Mesodermal cell (in vitro differentiated cells): Measurements from ENCODE around the gene OBP2B.

Experiments
- H3K27ac ChIP-seq: 2 replicates; pipeline ENCODE4 v1.7.0; 2013; ENCODE audit warnings: mild to moderate bottlenecking, low read depth, low read length, moderate library complexity; ENCODE audit not compliant: severe bottlenecking
- H3K36me3 ChIP-seq: 2 replicates; pipeline ENCODE4 v1.7.1; 2013; ENCODE audit warnings: mild to moderate bottlenecking, low read length, moderate library complexity; ENCODE audit not compliant: control insufficient read depth, insufficient read depth
- H3K4me1 ChIP-seq: one replicate; pipeline ENCODE4 v1.7.1; 2013; ENCODE audit warnings: mild to moderate bottlenecking, low read length; ENCODE audit not compliant: insufficient read depth, control insufficient read depth, poor library complexity, severe bottlenecking
- H3K4me3 ChIP-seq: 2 replicates; pipeline ENCODE4 v1.7.0; 2013; ENCODE audit warnings: low read length, control low read depth, mild to moderate bottlenecking; ENCODE audit not compliant: insufficient read depth, poor library complexity, severe bottlenecking; ENCODE audit errors: extremely low read depth
- H3K9me3 ChIP-seq: 2 replicates; pipeline ENCODE4 v1.7.1; 2013; ENCODE audit warnings: mild to moderate bottlenecking, low read length, moderate library complexity; ENCODE audit not compliant: control insufficient read depth
- WGBS, 2 experiments: methylation state at CpG; one replicate each; pipeline ENCODE4 v1.1.5; 2013; ENCODE audit warnings: missing lambda C conversion rate in 2 of 2; ENCODE audit not compliant: insufficient coverage in 2 of 2; 5-methylcytosine and 5-hydroxymethylcytosine counted together

The OBP2B gene

DNA sequence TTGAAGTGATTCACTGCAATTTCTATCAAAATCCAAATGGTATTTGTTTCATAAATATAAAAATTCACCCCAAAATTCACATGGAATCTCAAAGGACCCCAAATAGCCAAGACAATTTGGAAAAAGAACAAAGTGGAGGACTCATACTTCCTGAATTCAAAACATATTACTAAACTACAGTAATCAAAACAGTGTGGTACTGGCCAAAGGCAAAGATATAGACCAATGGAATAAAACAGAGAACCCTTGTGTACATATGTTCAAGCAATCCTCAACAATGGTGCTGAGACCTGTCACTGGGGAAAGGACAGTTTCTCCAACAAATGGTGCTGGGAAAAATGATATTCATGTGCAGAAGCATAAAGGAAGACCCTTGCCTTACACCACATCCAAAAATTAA is 14.0 kb downstream of the OBP2B start:
- H3K27ac ChIP-seq: no peak overlapping the region
- no peak overlapping the region for H3K4me3 ChIP-seq
- no peaks in the 10 kb centered on the region for H3K36me3 ChIP-seq
- H3K9me3 ChIP-seq: peaks cover 7% of the 10 kb centered on the region
- no peaks in the 10 kb centered on the region for H3K4me1 ChIP-seq

DNA sequence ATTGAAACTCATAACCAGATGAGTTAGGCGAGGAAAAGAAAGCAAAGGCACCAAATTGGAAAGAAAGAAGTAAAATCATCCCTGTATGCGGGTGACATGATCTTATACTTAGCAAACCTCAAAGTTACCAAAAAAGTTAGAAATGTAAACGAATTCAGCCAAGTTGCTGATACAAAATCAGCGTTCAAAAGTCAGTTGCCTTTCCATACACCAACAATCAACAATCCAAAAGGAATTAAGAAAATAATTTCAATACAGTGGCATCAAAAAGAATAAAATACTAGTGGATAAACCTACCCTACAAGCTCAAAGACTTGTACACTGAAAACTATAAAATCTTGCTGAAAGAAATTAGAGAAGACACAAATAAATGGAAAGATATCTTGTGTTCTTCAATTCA is 14.5 kb downstream of the OBP2B start:
- H3K36me3 ChIP-seq: no peaks in the 10 kb centered on the region
- WGBS, 2 experiments: 64% methylated on average over 2 of the region's 4 CpGs; no CpG with 5 or more reads in 1 of the 2 experiments
- no peak overlapping the region for H3K27ac ChIP-seq
- H3K4me3 ChIP-seq: no peak overlapping the region
- H3K4me1 ChIP-seq: no peaks in the 10 kb centered on the region
- peaks cover 7% of the 10 kb centered on the region for H3K9me3 ChIP-seq

GRCh38 chr9:133191989-133192388 is 17.1 kb downstream of the OBP2B start:
- Histone ChIP-seq H3K36me3 (no peaks in the 10 kb centered on the region), H3K4me3 (no peak overlapping the region), H3K27ac (no peak overlapping the region), H3K4me1 (no peaks in the 10 kb centered on the region), H3K9me3 (peaks cover 7% of the 10 kb centered on the region)
- WGBS, 2 experiments: 60 to 66% methylated on average over 1 to 5 of the region's 7 CpGs

GRCh38 chr9:133189826-133190225 is 19.2 kb downstream of the OBP2B start:
- no peaks in the 10 kb centered on the region for H3K9me3 ChIP-seq
- no peaks in the 10 kb centered on the region for H3K36me3 ChIP-seq
- H3K4me1 ChIP-seq: no peaks in the 10 kb centered on the region
- no peak overlapping the region for H3K4me3 ChIP-seq
- no peak overlapping the region for H3K27ac ChIP-seq
- 86 to 92% methylated on average over 8 of the region's 8 CpGs for WGBS, 2 experiments

DNA sequence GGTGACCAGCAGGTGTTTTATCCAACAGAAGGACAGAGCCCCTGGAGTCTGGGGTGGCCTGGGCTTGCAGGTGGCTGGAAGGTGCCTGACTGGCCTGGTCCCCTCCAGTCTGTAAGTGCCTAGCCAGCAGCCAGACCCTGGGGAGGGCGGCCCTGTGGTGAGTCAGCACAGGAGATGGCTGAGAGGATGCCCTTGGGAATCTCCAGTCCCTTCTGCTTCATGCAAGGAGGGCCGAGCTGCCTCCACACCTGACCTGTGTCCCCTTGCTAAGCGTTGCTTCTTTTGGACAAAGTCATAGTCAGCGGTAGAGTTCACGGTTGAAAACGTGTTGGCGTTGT is 20.2 kb downstream of the OBP2B start:
- no peaks in the 10 kb centered on the region for H3K4me1 ChIP-seq
- no peak overlapping the region for H3K27ac ChIP-seq
- 84 to 89% methylated on average over 7 of the region's 7 CpGs for WGBS, 2 experiments
- H3K9me3 ChIP-seq: no peaks in the 10 kb centered on the region
- no peak overlapping the region for H3K4me3 ChIP-seq
- no peaks in the 10 kb centered on the region for H3K36me3 ChIP-seq

DNA sequence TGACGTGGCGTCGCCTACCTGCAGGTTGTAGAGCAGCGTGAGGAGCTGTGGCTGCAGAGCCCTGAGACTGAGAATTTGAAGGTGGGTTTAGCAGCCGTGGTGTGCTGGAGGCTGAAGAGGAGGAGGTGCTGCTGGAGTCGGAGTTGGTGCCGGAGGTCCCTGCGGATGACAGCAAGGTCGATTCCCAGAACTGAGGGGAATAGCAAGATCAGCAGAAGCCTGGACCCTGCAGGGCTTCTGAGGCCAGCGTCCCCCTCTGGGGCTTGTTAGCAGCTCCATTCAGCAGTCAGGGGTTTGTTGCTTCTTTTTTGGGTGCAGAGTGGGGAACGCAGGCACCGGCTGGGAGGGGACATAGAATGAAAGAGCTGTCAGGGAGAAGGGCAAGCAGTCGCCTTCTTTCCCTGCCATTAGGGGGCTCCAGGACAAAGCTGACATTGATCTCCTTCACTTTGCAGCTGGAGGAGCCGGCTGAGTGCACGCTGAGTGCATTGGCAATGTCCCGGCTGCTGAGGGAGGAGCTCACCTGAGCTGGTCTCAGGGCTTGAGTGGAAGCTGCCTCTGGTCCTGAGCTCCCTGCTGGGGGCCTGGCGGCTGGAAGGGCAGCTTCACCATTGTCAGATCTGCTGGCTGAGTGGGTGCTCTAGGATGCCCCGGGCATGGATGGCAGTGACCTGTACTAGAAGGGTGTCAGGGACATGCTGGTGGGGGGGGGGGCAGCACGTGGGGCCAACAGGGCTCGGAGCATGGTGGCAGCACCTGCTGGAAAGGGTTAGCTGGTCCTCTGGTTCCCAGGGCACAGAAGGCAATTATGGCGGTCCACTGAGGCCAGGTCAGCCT is 20.8 kb downstream of the OBP2B start:
- no peak overlapping the region for H3K27ac ChIP-seq
- 51 to 57% methylated on average over 17 to 20 of the region's 21 CpGs for WGBS, 2 experiments
- H3K9me3 ChIP-seq: no peaks in the 10 kb centered on the region
- no peaks in the 10 kb centered on the region for H3K36me3 ChIP-seq
- H3K4me3 ChIP-seq: no peak overlapping the region
- no peaks in the 10 kb centered on the region for H3K4me1 ChIP-seq

- Histone ChIP-seq H3K36me3 (no peaks in the 10 kb centered on the region), H3K9me3 (no peaks in the 10 kb centered on the region), H3K4me3 (no peak overlapping the region), H3K27ac (no peak overlapping the region), H3K4me1 (no peaks in the 10 kb centered on the region)
- 85 to 88% methylated on average over 10 of the region's 10 CpGs for WGBS, 2 experiments
These were observed 21.5 kb downstream of the OBP2B start for GRCh38 chr9:133187561-133188005.

GRCh38 chr9:133186736-133187135 is 22.3 kb downstream of the OBP2B start:
- H3K27ac ChIP-seq: no peak overlapping the region
- no peaks in the 10 kb centered on the region for H3K4me1 ChIP-seq
- whole genome bisulfite sequencing, 2 experiments: 20 to 46% methylated on average over 1 to 2 of the region's 6 CpGs
- no peaks in the 10 kb centered on the region for H3K9me3 ChIP-seq
- no peaks in the 10 kb centered on the region for H3K36me3 ChIP-seq
- H3K4me3 ChIP-seq: no peak overlapping the region

- H3K4me1 ChIP-seq: no peaks in the 10 kb centered on the region
- no peaks in the 10 kb centered on the region for H3K36me3 ChIP-seq
- no peaks in the 10 kb centered on the region for H3K9me3 ChIP-seq
- H3K27ac ChIP-seq: no peak overlapping the region
- whole genome bisulfite sequencing, 2 experiments: no CpG with 5 or more reads among the region's 8 CpGs
- no peak overlapping the region for H3K4me3 ChIP-seq
These were observed 24.1 kb downstream of the OBP2B start for GRCh38 chr9:133184971-133185370.

DNA sequence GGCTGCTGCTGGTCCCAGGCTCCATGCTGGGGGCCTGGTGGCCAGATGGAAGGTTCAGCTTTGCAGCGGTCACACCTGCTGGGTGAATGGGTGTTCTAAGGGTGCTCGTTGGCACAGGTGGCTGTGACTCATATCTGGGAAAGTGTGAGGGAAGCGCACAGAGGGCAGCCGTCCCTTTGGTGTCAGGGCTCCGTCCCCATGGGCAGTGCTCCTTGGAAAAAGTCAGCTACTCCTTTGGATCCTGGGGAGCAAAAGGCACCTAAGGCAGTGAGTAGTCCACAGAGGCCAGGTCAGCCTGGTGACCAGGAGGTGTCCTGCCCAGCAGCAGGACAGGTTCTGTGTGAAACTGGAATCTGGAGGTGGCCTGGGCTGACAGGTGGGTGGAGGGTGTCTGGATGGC is 26.9 kb downstream of the OBP2B start:
- H3K9me3 ChIP-seq: no peaks in the 10 kb centered on the region
- no peaks in the 10 kb centered on the region for H3K4me1 ChIP-seq
- H3K4me3 ChIP-seq: no peak overlapping the region
- WGBS, 2 experiments: 75 to 91% methylated on average over 4 to 5 of the region's 5 CpGs
- no peak overlapping the region for H3K27ac ChIP-seq
- no peaks in the 10 kb centered on the region for H3K36me3 ChIP-seq

DNA sequence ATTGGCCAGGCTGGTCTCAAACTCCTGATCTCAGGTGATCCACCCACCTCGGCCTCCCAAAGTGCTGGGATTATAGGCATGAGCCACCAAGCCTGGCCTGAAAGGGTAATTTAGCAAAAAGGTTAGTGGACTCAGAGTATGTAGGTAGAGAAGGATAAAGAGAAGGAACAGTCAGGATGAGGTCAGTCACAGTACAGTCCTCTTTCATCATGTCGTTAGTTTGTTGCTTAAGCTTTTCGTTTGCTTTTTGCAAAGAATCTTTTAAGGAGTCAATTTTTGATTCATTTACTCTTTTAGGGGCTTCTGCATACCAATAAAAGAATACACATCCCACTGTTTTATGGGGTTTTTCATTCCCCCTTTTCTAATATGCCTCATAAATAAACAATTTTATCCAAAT is 27.5 kb downstream of the OBP2B start:
- Histone ChIP-seq H3K4me3 (no peak overlapping the region), H3K27ac (no peak overlapping the region), H3K36me3 (no peaks in the 10 kb centered on the region), H3K9me3 (no peaks in the 10 kb centered on the region), H3K4me1 (no peaks in the 10 kb centered on the region)
- 90% methylated on average over 3 of the region's 3 CpGs; no CpG with 5 or more reads in 1 of the 2 experiments for WGBS, 2 experiments
